SK-N-SH treated with all-trans-retinoic acid at 6 μM for 48 hours (cell line): Measurements from ENCODE around the gene PLCL2.

Experiments
- ESRRG ChIP-seq: fragments of 250-450 bp; sonication (Bioruptor Pico); IDR thresholded peaks from 2 replicates; pipeline ENCODE4 v1.6.1; 2021; ENCODE audit warnings: mild to moderate bottlenecking
- ISL1 ChIP-seq: fragments of 250-450 bp; sonication (Bioruptor Pico); IDR thresholded peaks from 2 replicates; pipeline ENCODE4 v2.1.2; 2022; ENCODE audit warnings: mild to moderate bottlenecking, moderate library complexity
- OSR1 ChIP-seq: fragments of 250-450 bp; sonication (Bioruptor Pico); IDR thresholded peaks from 2 replicates; pipeline ENCODE4 v1.8.0; 2022; ENCODE audit warnings: moderate library complexity, mild to moderate bottlenecking, inconsistent platforms
- PATZ1 ChIP-seq: fragments of 250-450 bp; sonication (Bioruptor Pico); IDR thresholded peaks from 2 replicates; pipeline ENCODE4 v1.8.0; 2020; ENCODE audit warnings: mild to moderate bottlenecking, moderate library complexity, borderline replicate concordance
- SNAI2 ChIP-seq: fragments of 250-450 bp; sonication (Bioruptor Pico); IDR thresholded peaks from 2 replicates; pipeline ENCODE4 v1.5.0; 2020; ENCODE audit warnings: mild to moderate bottlenecking, moderate library complexity
- ZFP30 ChIP-seq: fragments of 450-650 bp; formaldehyde crosslinking; IDR thresholded peaks from 2 replicates; pipeline ENCODE4 v1.5.0; 2022; ENCODE audit warnings: mild to moderate bottlenecking, moderate library complexity

- TF ChIP-seq ESRRG (CRISPR knock-in tag) (no peak), ZFP30 (CRISPR knock-in tag) (no peak), PATZ1 (no peak), OSR1 (no peak), ISL1 (CRISPR knock-in tag) (no peak), SNAI2 (CRISPR knock-in tag) (no peak)
Observed at GRCh38 chr3:17050071-17050470, 165.3 kb downstream of the PLCL2 start.
